ENCODE measurements around the gene MAN2B1.

DNA sequence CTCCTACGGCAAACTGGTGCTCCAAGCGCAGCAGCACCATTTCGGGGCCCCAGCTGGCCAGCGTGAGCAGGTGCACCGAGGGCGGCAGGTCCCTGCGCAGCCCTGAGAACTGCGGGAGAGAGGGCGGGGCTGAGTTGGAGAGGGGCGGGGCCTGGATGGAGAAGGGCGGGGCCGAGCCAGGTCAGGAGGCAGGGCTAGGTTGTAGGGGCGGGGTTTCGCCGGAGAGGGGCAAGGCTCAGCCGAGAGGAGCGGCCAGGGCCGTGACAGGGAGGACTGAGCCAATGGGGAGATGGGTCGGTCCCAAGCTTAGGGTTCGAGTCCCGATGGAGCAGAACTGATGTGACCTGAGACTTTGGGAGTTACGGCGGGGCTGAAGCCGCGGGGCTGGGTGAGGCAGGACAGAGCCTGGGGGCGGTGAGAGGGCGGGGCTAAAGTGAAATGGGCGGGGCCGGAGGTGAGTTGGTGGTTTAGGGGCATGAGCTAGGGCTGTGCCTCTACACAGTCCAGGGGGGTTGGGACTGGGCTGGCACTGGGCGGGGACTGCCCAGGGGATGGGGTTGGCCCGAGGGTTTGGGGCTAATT is 19.0 kb downstream of the MAN2B1 start:
- no peak for TF ChIP-seq LEF1 (IDR thresholded peaks at IDR 0.05; ENCODE audit: borderline replicate concordance)
- no peak for TF ChIP-seq SP1 (IDR thresholded peaks at IDR 0.05)

Measured in HEK293T (cell line).